HG03135 (cell line): Measurements from ENCODE around the gene TAF4B.
"Not testable (repeated sequence)": the region's sequence is repeated elsewhere in the genome, so short reads cannot be mapped to it uniquely, and the experiment has no call there.

Experiments used
- ATAC-seq: cut with Tn5 transposase; IDR thresholded peaks from one replicate; pipeline ENCODE4 v1.9.1; 2021; ENCODE audit warnings: mild to moderate bottlenecking, moderate library complexity; ENCODE audit not compliant: unreplicated experiment

The TAF4B gene

DNA sequence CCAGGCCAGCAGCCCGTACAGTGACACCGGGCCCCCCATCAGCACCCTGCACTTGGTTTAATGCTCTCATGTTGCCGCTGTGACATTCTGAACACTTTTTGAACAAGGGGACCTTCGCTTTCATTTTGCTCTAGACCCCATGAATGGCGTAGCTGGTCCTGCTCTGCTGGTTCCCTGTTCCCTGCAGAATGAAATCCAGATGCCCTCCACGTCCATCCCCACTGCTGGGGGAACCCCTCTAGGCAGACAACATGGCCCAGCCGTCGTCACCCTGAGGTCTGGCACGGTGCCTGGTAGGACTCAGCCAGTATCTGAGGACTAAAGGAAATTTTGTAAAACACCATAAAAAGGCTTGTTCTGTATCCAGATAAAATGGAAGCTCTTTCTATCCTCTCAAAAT lies 193.5 kb downstream of the TAF4B start:
- no peak for ATAC-seq

DNA sequence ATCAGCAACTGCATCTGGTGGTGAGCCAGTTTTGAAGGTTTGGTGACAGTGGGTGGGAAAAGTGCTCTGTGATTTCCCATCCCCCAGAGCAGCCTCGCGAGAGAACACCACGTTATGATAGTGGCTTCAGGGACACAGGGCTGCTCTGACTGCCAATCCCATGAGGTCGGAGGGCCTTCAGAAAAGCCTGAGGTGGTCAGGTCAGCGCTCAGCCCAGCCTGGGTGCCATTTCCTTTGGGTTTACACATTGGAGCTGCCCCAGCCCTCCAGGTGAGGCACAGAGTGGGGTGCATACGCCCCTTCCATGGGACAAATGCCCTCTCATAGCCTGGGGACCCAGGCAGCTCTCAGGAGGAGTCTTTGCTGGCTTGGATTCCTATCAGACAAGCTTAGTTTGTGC lies 195.3 kb downstream of the TAF4B start:
- ATAC-seq, result no peak

DNA sequence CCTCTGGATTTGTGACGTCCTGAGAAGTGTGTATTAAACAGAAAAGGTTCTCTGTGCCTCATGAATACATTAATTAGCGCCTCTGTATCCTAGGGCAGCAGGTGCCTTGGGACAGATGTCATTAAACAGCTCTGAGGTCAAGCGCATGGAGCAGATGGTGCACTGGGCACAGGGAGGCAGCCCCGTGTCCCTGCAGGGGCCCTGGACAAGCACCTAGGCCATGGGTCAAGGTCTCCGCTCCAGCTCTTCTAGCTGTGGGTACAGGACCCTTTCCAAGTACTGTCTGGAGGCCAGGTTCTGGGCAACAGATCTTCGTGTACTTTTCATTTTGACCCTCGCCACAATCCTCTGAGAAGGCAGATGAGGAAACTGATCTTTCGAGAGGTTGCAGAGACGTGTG lies 195.7 kb downstream of the TAF4B start:
- ATAC-seq, result no peak

DNA sequence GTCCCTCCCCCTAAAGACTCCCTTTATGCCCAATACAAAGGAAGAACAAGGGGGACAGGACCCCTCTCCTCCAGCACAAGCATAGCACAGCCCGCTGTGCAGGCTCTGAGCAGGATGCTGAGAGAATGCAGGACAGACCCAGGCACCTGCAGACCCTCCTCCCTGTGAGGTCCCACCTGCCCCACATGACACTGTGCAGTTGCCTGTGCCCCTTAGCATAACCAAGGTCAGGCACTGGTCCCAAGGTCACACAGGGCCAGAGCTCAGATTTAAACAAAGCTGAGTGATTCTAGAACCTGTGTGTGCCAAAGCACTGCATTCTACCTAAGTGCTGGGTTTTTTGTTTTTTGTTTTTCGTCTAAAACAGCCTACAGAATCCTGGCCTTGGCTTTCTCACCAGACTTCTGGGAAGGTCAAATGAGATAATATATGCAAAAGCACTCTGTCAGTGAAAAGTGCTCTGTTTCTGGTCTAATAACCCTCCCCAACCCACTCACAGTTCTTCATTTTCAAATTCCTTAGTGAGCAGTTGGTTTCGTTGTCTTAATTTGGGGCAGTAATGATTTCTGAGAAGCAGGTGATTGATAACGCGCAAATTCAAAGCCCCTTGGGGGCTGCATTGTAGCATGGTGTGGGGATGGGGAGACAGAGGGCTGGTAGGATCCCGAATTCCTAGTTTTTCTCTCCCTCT lies 196.4 kb downstream of the TAF4B start:
- ATAC-seq, result peak; percentile 62

DNA sequence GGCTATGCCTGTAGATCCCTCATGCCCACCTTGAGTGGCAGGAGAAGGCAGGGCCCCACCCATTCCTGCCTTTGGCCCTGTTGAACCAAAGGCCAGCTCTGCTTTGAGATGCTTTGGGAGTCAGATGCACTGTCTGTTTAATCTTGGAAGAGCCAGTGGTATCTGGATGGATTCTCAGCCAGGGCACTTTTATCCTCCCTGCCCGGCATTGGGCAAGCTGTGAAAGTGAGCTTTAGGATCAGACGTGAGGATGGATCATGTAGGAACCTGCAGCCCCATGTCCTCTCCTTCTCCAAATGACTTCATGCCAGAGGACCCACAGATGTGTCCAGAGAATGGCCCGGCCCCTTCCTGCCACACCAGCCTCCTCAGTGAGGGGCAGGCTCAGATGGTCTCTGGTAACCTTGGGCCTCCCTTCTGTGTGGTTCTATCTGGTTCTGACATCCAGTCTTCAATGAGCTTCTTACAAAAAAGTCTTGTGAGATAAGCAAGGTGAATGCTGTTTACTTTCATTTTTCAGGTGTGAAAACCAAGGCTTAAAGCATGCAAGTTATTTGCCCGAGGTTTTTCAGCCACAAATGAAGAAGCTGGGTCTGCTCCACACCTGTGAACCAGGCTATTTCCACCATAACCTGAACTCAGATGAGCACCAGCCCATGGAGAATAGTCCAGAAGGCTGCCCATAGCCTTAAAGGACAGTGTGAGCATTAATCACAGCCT lies 198.3 kb downstream of the TAF4B start:
- no peak for ATAC-seq

DNA sequence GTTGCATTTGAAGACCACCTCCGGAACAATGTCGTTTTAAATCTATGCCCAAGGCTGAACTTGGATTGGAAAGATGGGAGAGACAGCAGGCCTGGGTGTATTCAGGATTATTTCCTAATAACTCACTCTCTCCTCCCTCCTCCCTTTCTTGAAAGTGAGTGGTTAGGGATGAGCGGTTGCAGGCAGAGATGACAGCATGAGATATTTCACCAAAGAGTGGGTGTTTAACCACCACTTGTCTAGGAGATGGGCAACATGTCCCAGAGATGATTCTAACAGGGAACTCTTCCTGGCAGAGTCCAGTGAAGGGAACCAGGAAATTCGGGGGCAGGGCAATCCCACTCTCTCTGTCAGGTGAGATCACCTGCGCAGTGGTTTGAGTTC lies 198.9 kb downstream of the TAF4B start:
- no peak for ATAC-seq

DNA sequence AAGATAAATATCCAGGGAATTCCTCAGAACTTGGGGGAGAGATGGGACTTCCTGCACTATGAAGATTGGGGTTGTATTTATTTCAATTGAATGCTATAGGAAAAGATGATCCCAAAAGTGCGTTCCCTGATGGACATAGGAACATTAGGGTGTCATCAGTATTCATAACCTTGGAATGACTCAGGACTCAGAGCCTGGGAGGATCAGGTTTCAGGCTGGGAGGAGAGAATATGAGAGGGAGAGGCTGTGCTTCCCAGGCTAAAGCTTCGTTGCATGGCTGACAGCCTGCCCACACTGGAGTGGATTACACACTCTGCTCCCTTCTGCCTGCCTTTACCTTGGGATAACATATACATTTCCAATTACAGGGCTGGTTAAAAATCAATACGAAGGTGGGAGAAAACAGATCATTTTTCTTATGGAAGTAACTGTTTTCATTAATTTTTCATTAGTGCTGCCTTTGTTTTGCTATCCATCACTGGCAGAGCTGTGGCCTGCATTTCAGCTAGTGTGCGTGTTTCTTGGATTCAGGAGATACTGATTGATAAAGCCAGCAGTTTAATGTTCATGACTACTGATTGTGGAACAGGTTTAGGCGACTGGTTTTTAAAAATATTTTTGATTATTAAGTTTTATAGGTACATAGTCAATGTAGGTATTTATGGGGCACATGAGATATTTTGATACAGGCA lies 203.4 kb downstream of the TAF4B start:
- ATAC-seq, result no peak

DNA sequence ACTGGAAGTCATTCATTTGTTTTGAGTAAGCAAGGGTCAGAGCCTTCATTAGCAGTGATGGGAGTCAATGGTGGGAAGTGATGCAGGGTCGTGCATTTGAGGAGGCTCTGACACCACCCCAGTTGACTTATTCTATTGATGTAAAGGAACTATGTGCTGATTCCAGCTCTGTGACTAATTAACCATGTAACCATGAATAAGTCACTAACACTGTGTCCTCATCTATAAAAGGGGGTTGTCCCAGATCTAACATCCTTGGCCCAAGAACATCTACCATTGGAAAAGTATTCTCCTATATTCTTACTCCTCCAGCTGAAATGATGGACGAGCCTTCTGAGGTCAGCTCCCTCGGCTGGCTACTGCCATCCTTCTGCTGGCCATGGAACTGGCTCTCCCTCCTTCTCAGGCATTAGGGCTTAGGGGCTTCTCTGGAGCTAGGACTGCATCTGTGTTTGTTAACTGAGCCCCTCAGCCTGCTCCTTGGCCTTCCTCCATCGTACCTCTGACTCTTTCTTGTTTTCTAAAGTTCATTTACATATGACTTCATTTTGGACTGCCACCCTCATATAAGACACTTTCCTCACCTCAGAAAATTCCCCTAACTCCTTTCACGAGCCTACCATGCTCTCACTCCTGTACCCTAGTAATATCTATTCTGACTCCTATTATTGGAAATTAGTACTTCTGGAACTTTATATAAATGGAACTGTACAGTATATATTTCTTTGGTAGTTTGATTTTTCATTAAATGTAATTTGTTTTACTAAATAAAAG lies 206.6 kb downstream of the TAF4B start:
- no peak for ATAC-seq

DNA sequence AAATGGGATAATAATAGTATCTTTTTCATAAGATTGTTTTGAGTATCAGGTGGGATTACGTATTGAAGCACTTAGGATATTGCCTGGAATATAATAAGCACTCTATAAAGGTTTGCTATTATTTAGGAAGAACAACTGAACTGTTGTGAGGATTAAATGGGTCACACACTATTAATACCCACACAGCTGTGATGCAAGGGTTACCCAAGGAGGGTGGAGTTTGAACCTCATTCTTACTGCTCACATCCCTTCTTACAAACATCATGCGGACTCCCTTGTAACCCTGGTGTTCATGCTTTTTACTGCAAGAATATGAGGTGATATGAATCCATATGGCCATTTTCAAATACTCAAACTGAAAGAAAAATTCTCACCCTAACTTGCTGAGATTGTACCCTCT lies 208.6 kb downstream of the TAF4B start:
- no peak for ATAC-seq

DNA sequence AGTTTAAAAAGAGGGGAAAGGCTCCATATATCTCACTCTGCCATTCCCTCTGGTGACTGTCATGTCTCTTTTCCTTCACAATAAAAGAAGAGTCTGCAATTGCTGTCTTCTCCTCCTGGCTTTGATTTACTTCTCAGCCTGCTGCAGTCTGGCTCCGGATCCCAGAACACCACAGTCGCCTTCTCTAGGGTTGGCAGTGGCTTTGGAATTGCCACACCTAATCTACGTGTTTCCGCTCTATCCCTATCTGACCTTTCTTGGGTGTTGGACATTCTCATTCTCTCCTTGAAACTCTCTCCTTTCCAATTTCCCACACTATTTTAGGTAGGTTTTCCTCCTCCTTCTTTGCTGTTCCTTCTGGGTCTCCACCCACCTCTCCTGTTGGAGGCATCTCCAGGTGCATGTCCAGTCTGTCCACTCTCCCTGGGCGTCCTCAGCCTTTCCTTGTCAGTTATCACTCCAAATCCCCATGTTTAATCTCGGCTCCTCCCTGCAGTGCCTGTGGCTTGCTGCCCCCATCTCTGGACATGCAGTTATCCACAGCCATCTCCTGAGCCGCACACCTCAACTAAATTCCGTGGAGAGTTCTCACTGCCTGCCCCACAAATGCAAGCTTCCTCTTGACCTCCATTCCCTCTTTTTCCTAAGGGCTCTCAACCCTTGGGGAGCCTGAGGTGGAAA lies 209.3 kb downstream of the TAF4B start:
- no peak for ATAC-seq

DNA sequence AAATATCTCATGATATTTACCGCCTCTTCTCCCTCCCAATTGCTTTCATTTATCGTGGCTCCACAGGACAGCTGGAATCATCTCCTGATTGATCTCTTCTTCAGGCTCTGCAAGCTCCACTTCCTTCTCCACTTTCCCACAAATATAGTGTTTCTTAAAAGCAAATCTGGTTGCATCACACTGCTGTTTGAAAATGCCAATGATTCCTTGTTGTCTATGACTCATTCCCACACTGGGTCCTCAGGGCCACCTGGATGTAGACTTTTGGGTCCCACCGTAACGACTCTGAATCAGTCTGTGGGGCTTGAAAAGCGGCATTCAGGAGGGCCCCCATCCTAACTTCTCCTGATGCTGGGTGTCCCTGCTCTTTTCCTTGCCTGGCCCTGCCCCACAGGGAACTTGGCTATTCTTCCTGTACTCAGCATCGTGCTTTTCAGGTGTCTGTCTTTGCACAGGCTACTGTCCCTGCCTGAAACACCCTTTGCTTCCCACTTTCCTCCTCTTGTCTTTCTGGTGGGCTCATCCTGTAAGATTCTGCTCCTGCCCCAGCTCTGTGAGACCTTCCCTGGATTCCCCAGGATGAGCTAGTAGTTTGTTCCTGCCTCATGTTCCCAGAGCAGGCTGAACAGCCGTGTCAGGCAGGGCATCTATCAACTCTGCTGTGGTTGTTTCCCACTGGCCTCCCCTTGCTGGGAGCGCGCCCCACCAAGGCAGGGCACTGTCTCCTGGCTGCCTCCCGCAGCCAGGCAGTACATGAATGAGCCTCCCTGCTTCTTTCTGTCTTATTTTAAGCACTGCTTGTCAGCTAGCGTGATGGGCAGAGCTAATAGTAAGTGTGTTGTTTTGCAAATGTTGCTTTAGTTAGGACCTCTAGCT lies 210.2 kb downstream of the TAF4B start:
- ATAC-seq, result no peak

DNA sequence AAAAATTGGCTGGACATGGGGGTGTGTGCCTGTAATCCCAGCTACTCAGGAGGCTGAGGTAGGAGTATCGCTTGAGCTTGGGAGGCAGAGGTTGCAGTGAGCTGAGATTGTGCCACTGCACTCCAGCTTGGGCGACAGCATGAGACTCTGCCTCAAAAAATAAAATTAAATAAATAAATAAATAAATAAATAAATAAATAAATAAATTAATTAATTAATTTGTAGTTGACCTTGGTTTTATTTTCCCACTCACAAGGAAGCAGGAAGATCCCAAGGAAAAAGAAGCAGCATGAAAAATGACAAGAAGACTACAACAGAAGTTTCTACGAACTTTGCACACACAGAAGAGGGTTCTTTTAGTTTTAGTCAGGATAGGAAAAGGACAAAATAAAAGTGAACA lies 211.4 kb downstream of the TAF4B start:
- not testable (repeated sequence) for ATAC-seq

DNA sequence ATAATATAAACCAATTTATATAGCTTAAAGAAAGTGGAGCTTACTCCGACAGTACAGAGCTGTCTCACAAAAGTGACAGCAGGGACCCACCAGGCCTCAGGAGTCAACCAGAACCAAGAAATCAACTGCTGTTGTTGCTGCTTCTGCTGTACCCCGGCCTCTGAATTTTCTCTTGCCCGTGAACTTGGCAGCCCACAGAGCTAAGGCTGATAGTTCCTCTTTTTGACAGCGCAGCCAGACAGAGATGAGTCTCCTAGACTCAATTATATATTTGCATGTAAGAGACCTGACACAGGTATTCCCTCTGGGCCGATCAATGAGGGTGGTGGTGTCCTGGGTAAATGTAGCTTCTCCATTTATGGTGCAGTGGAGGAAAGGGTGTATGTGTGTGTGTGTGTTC lies 212.7 kb downstream of the TAF4B start:
- peak; percentile 100 for ATAC-seq

DNA sequence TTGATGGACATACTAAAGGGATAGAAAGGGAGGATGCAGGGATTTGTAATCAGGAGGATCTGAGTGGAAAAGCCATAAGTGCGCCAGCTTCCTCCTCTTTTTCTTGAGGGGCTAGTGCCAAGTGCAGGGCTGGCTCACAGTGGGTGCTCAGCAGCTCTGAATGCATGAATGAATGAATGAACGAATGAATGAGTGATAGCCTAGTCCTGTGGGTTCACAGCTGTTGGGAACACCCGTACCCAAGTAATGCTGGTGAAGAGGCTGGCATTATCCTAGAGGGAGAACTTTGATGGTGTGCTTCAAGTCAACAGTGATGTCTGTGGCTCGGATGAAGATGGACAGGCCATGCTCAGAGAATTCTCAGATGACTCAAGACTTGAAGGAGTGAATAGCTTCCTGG lies 213.3 kb downstream of the TAF4B start:
- no peak for ATAC-seq

DNA sequence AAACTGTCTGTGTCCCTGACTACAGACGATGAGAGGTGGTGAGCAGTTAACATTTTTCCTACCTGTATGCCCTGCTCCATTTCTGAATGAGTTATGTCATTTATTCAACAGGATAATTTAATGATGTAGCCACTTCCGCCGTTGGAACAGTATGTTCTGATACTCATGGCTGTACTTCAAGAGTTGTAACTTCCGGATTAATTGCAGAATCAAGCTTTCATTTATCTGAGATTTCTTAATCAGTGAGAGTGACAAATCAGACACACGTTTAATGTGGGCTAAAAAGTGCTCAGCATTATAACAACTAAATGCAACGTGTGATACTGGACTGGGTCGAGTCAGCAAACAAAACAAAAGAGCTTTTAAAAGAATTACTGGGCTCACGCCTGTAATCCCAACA lies 214.4 kb downstream of the TAF4B start:
- no peak for ATAC-seq
